HepG2 (cell line): ENCODE results near the gene NOXA1. TPM values are rescaled to one million over a fixed set of nuclear protein-coding genes. Genes with fewer than 3 reads are reported as not detected.

Source experiments
- DZIP1 ChIP-seq: sonication (generic); formaldehyde crosslinking; IDR thresholded peaks from 2 replicates; pipeline ENCODE4 v1.5.0; 2020; ENCODE audit warnings: mild to moderate bottlenecking, missing genetic modification reagents
- MXD4 ChIP-seq: IDR thresholded peaks from 2 replicates; pipeline ENCODE4 v1.6.1; 2016; ENCODE audit warnings: mild to moderate bottlenecking, missing biosample characterization, missing genetic modification reagents
- NFATC3 ChIP-seq: sonication (generic); formaldehyde crosslinking; IDR thresholded peaks from 2 replicates; pipeline ENCODE4 v1.5.1; 2020; ENCODE audit warnings: mild to moderate bottlenecking, missing genetic modification reagents
- PATZ1 ChIP-seq: sonication (generic); formaldehyde crosslinking; IDR thresholded peaks from 2 replicates; pipeline ENCODE4 v1.4.0; 2020; ENCODE audit warnings: missing genetic modification reagents
- SMC3 ChIP-seq: IDR thresholded peaks from 2 replicates; pipeline ENCODE4 v1.6.1; 2011; ENCODE audit warnings: low read length, improper control_type of control experiment
- TSC22D2 ChIP-seq: sonication (generic); formaldehyde crosslinking; IDR thresholded peaks from 2 replicates; pipeline ENCODE4 v1.5.1; 2020; ENCODE audit warnings: missing genetic modification reagents, mild to moderate bottlenecking, borderline replicate concordance
- XRCC5 ChIP-seq: fragments of 200-400 bp; formaldehyde crosslinking; optimal IDR thresholded peaks from 2 replicates; pipeline ENCODE3; 2017; ENCODE audit warnings: mild to moderate bottlenecking, low read length
- ZBTB1 ChIP-seq: sonication (generic); formaldehyde crosslinking; IDR thresholded peaks from 2 replicates; pipeline ENCODE4 v1.4.0; 2020; ENCODE audit warnings: missing genetic modification reagents, borderline replicate concordance
- ZC3H13 ChIP-seq: sonication (generic); formaldehyde crosslinking; IDR thresholded peaks from 2 replicates; pipeline ENCODE4 v1.8.1; 2023; ENCODE audit warnings: mild to moderate bottlenecking, missing genetic modification reagents, moderate library complexity
- ZNF18 ChIP-seq: sonication (generic); formaldehyde crosslinking; IDR thresholded peaks from 2 replicates; pipeline ENCODE4 v1.8.0; 2022; ENCODE audit warnings: mild to moderate bottlenecking, missing genetic modification reagents; ENCODE audit not compliant: insufficient replicate concordance
- ZNF318 ChIP-seq: sonication (generic); formaldehyde crosslinking; IDR thresholded peaks from 2 replicates; pipeline ENCODE4 v1.4.0; 2020; ENCODE audit warnings: mild to moderate bottlenecking, missing genetic modification reagents
- ZNF639 ChIP-seq: conservative IDR thresholded peaks from 2 replicates; pipeline ENCODE4 v1.6.1; 2018; ENCODE audit warnings: missing genetic modification reagents
- ZNF850 ChIP-seq: sonication (generic); formaldehyde crosslinking; conservative IDR thresholded peaks from 2 replicates; pipeline ENCODE4 v1.9.0; 2021; ENCODE audit warnings: mild to moderate bottlenecking, missing genetic modification reagents
- polyA plus RNA-seq, 8 experiments: library from polyadenylated mRNA; depleted of rRNA in 3 of 8; stranded (reverse) in 7 of 8; unstranded in 1 of 8; fragments of >200 nt; fragmentation: Illumina TruSeq in 4 of 8; extraction: Trizol in 4 of 8; gene quantifications; 2 replicates each; pipeline versions ENCODE4 v1.2.1 to v1.2.3, GENCODE V29; 2011 to 2016; ENCODE audit warnings: low read depth in 4 of 8, missing spikeins in 1 of 8, mixed read lengths in 1 of 8; ENCODE audit not compliant: insufficient read depth in 1 of 8
- total RNA-seq, 5 experiments: library from RNA; depleted of rRNA; stranded (reverse); fragments of >200 nt; fragmentation: Illumina TruSeq; extraction: Trizol; gene quantifications; 2 replicates each; pipeline ENCODE4 v1.2.3, GENCODE V29; 2016; ENCODE audit warnings: low read depth in 1 of 5

Gene NOXA1
- total and polyA plus RNA-seq, 2 of the 13 experiments (the other 11 are each of a cell fraction or from before 2014, with no cell fraction given) = 0.78 to 1.2 TPM

GRCh38 chr9:137445275-137445807 is 22.1 kb downstream of the NOXA1 start (continued):
- TF ChIP-seq ZNF318 (CRISPR knock-in tag) = 0 out of 2 replicates have a peak, but pooled peaks have one; percentile 16
- peak; percentile 36; the same call in 1 of the 2 replicates for TF ChIP-seq DZIP1 (CRISPR knock-in tag)
- no peak for TF ChIP-seq ZNF18
- no peak for TF ChIP-seq NFATC3 (CRISPR knock-in tag)
- TF ChIP-seq ZNF639 = no peak
- peak; percentile 55; the same call in 1 of the 2 replicates for TF ChIP-seq PATZ1 (CRISPR knock-in tag)
- peak; percentile 81; the same call in 1 of the 2 replicates for TF ChIP-seq ZC3H13 (CRISPR knock-in tag)
- TF ChIP-seq MXD4 = no peak
- TF ChIP-seq XRCC5 = peak; percentile 65
- peak; percentile 67 for TF ChIP-seq SMC3
- peak; percentile 13; the same call in 1 of the 2 replicates for TF ChIP-seq TSC22D2 (CRISPR knock-in tag)
- no peak for TF ChIP-seq ZBTB1 (CRISPR knock-in tag)
- no peak for TF ChIP-seq ZNF850 (CRISPR knock-in tag)
